ENCODE measurements around the gene CYP27A1.

DNA sequence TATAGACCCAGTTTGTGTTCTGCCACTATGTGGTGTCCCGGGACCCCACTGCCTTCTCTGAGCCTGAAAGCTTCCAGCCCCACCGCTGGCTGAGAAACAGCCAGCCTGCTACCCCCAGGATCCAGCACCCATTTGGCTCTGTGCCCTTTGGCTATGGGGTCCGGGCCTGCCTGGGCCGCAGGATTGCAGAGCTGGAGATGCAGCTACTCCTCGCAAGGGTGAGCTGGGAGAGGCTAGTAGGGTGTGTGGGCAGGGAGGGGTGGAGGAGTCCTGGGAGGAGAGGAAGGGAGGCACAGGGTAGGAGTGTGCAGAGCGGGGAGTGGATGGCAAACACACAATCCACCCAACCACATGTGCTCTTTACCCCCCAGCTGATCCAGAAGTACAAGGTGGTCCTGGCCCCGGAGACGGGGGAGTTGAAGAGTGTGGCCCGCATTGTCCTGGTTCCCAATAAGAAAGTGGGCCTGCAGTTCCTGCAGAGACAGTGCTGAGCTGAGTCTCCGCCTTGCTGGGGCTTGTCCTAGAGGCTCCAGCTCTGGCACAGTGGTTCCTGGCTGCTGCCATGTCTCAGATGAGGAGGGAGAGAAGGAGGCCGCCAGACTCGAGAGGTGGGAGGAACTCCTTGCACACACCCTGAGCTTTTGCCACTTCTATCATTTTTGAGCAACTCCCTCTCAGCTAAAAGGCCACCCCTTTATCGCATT, 32.7 kb downstream of the CYP27A1 start:
- no peak for TF ChIP-seq EZH2 (IDR thresholded peaks at IDR 0.05; ENCODE audit: low read depth)
- TF ChIP-seq, protein P1, sequence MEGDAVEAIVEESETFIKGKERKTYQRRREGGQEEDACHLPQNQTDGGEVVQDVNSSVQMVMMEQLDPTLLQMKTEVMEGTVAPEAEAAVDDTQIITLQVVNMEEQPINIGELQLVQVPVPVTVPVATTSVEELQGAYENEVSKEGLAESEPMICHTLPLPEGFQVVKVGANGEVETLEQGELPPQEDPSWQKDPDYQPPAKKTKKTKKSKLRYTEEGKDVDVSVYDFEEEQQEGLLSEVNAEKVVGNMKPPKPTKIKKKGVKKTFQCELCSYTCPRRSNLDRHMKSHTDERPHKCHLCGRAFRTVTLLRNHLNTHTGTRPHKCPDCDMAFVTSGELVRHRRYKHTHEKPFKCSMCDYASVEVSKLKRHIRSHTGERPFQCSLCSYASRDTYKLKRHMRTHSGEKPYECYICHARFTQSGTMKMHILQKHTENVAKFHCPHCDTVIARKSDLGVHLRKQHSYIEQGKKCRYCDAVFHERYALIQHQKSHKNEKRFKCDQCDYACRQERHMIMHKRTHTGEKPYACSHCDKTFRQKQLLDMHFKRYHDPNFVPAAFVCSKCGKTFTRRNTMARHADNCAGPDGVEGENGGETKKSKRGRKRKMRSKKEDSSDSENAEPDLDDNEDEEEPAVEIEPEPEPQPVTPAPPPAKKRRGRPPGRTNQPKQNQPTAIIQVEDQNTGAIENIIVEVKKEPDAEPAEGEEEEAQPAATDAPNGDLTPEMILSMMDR (conservative IDR thresholded peaks at IDR 0.05) = no peak

Data from PC-9 (cell line).